ENCODE measurements around the gene CCDC170.

DNA sequence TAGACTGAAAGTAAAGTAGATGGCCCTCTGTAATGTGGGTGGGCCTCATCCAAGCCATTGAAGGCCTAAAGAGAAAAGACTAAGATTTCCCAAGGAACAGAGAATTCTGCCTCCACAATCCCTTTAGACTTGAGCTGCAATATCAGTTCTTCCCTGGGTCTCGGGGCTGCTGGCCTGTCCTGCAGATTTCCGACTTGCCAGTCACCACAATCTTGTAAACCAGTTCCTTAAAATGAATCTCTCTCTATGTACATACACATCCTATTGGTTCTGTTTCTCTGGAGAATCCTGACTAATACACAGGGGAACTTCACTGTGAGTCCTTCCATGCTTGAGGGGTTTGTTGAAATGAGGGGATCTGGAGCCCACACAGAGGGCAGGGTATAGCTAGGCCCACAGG lies 12.9 kb downstream of the CCDC170 start:
- TF ChIP-seq, protein P1, sequence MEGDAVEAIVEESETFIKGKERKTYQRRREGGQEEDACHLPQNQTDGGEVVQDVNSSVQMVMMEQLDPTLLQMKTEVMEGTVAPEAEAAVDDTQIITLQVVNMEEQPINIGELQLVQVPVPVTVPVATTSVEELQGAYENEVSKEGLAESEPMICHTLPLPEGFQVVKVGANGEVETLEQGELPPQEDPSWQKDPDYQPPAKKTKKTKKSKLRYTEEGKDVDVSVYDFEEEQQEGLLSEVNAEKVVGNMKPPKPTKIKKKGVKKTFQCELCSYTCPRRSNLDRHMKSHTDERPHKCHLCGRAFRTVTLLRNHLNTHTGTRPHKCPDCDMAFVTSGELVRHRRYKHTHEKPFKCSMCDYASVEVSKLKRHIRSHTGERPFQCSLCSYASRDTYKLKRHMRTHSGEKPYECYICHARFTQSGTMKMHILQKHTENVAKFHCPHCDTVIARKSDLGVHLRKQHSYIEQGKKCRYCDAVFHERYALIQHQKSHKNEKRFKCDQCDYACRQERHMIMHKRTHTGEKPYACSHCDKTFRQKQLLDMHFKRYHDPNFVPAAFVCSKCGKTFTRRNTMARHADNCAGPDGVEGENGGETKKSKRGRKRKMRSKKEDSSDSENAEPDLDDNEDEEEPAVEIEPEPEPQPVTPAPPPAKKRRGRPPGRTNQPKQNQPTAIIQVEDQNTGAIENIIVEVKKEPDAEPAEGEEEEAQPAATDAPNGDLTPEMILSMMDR (IDR thresholded peaks at IDR 0.05), result no peak
- TF ChIP-seq EZH2 (IDR thresholded peaks at IDR 0.05), result no peak

Measured in neural progenitor cell (in vitro differentiated cells).